D341Med (cell line): ENCODE measurements around the gene SDCBP2.

ENCODE experiments used
- DNase-seq: peaks from one replicate; pipeline ENCODE4 v3.0.0; 2012; ENCODE audit warnings: low spot score

SDCBP2 gene

DNA sequence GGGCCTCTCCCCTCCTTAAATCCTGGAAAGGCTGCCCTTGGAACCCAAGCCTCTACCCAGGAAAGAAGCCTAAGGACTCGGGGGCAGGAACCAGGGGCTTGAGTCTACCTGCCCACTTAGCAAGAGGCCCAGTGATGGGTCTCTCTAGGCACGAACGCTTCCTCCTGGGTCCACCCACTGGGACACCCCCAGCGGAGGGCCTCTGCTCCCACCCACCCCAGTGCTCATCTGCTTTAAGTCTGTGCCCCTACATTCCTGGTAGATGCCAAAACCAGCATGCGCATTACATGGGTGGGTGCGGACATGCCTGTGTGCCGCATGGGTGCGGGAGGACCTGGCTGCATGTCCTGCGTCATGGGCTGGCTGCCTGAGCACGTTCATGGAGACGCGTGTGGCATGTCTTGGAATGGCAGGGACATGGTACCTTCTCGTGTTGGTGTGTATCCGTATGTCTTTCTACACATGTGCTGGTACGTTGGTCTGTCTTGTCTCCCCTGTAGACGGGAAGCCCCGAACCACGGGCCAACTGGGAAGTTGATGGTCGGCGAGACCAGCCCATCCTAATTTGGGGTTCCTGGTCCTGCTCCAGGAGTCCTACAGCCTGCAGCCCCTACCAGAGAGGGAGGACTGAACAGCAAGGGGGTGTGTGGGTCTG, 33.5 kb downstream of the SDCBP2 start:
- no peak for DNase-seq

DNA sequence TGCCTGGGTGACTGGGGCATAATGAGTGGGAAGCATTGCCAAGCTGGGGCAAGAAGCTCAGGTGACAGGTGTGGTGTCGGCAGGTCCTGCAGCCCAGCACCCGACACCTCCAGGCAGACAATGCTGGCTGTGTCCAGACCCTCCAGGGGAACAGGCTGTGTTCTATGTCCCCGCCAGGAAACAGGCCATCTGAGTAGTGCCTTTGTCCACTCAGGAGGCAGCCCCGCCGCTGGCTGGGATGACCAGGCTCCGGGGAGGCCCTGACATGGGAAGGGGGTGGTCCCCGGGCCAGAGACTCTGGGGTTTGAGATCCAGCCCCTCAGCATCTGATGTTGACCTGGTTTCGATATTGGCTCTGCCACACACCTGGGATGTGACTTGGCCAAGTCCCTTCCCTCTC, 34.4 kb downstream of the SDCBP2 start:
- DNase-seq, result no peak

DNA sequence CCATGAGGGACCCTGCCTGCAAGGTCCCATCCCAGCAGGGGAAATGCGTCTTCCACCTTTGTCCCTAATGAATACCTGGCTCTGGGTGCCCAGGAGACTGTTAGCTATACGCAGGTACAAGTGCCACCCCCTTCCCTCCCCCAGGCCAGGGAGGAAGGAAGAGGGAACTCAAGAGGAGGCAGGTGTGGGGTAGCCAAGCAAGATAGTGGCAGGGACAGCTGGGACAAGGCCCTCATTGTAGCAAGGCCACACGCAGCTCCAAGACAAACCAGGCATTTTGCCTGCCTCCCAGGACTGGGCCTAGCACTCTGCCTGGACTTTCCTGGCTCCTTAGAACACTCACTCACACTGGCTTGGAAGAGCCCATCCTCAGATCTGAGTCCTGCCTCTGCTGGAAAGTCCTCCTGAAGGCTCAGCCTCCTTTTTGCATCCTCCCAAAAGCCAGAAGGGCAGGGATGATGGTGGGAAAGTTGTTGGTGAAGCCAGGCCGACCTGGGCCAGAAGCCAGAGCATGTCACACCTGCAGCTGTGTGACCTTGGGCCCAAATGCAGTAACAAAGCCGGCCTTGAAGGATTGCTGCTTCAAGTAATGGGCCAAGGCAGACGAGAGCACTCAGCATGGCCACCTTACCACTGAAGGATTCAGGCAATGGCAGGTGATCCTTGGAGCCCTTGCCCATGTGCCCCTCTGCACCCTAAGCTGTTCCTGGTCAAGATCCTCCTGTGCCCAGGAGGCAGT, 35.1 kb downstream of the SDCBP2 start:
- DNase-seq, result no peak

DNA sequence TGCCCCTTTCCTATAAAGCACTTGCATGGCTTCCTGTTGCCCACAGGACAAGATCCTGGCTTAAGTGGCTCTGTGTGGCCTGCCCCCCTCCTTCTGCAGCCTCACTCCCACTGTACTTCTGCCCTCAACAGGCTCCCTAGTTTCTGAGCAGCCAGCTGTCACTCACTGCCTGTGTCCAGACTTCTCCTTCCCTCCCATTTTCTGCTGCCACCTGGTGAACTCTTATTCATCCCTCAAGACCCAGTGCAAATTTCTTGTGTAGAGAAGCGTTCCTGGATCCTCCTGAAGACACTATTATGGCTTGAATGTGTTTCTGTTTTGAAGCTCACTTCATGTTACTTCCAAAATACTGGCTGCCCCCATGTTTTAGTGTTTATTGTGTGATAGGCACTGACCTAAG, 36.3 kb downstream of the SDCBP2 start:
- DNase-seq, result no peak

DNA sequence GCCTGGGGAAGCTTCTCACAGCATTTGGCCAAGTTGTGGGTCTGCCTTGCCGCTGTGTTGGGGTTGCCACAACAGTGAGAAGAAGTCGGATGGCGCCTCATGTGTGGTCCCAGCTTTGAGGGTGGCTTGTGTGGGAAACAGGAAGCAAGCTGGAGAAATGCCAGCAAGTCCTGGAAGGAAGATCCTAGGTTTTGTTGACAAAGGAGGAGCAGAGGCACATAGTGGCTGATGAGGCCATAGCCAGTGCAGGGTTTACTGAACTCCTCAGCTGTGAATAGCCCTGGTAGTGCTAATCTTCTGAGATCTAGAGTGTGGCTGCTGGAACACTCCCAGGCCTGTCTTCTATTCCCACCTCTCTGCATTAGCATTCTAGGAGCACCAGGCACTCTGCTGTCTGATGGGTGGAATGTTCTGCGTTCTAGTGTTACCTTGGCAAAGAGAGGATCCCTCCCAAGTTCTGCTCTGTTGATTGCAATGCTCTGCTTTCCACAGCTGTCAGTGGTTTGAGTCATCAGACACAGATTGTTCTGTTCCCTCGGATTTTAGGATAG, 37.7 kb downstream of the SDCBP2 start:
- no peak for DNase-seq

DNA sequence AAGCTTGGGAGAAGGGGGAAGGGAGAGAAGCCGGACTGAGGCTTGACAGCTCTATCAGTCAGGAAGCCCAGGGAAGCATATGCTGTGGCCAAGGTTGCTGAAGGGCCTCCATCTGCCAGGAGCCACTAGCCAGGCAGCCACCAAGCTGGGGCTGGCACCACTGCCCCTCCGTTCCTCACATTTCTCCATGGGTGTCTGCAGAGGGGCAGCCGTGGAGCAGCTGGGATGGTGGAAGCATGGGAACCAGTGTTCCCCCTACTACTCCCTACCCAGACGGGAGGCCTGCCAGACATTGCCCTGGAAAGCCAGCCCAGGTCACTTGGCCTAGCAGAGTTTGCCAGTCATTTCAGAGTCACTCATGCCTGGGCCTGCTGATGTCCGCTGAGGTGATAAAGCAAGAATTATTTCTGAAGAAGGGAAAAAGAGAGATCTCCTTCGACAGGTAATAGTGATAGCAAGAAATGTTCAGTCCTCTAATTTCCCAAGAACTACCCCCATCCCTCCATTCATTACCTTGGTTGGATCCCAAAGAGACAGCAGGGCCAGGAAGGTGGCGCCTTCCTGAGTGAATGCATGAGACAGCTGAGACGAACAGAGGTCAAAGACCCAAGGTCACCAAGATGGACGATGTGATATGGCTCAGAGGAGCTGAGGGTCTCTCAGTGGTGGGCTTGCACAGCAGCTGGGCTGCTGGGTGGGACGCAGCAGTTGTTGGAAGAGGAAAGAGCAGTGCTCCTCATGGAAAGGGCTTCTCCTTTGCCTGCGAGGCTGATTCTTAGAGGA, 41.0 kb downstream of the SDCBP2 start:
- no peak for DNase-seq

DNA sequence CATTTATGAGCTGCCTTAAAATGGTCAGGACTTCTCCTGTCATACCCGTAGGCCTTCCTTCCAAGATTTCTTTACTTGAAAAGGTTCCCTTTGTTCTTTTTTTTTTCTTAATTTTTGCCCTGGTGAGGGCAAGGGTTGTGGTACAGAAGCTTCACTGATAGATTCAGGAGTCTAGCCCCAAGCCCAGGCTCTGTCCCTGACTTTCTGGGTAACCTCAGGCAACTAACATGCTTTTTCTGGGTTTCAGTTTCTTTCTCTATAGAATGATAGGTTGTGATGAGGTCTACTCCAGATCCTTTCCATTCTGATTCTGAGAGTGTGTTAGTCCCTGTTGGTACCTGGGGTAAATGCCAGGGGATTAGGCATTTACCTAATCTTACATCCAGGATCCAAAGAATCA, 41.6 kb downstream of the SDCBP2 start:
- DNase-seq, result no peak

DNA sequence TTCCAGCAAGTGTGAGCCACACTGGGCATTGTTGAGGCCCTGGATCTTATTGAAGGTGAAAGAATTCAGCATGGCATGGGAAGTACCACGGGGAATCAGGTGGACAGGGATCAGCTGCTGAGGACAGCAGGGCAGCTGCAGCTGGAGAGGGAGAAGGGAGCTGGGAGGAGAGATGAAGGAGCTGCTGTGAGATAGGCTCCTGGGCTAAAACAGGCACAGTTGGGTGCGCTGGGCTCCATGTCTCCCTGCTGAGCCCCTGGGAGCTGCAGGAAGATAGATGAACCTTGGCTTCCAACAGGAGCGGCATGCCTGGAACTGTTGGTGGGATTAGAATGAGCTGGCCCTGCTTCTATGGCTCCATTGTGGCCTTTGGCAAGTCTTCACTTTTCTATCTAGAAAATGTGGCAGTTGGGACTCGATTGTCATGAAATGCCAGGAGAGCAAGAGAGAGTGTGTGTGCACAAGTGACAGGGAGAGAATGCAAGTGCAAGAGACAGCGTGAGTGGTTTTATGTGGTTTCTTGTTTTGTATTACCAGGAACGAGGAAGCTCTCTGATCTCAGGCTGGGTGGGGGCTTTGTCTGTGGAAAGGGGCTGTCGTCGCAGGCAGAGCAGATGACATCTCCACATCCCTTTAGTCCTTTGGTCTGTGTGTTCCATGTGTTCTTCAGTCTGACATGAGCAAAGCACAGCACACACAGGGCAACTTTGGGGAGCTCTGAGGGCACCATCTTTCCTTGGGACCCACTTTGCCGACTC, 42.5 kb downstream of the SDCBP2 start:
- DNase-seq, result no peak

DNA sequence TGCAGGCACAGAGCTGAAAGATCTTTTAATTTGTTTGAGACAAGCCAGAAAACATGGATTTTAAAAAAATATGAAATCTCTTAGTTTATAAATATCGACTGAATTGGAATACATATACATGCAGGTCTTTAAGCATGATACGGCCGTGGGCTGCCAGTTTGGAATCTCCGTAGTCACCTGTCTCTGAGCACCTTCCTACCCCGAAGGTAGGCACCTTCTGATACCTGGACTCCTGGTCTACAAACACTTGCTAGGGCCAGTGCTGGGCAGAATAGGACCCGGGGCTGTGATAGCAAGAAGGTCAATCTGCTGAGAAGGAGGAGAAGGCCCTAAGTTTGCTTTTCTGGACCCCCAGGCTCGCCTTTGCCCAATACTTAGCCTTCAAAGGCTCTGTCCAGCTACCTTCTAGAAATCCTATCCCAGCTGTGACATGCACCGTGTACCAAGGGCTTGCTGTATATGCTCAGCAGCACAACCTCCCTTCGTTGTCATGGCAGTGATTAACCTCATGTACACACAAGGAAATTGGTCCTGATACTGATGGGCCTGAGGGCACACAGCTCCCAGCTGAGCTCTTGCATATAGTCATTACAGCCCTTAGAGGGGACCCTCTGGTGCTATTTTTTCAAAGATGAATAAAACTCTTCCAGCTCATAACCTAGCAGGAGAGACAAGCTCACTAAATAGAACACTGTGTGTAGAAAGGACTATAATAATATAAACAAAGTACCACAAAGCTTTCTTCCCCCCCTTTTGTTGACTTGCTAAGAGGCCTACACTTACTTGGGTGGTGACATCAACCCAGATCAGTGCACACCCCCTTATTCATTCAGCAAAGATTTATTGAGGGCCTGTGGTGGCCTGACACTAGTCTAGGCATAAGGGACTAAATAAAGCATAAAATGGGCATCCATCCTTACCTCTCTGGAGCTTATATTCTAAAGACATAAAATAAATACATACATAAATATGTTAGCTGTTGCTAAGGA, 45.1 kb downstream of the SDCBP2 start:
- DNase-seq, result no peak

DNA sequence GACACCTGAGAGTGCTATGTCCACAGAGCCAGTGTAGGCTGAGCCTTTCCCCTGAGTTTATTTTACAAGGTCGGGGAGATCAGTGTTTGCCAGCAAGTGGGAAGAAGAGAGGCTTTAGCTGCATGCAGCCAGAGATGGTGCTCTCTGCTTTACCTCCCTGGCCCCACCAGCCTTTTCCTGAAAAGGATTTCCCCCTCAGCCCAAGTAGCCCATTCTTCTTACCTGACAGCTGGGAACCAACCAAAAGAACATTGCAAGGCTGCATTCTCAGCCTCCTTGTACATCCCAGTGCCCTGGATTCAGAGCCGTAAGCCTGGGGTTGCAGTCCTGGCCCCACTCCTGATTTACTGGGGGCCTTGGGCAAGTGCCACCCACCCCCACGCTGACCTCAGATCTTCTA, 46.0 kb downstream of the SDCBP2 start:
- no peak for DNase-seq

DNA sequence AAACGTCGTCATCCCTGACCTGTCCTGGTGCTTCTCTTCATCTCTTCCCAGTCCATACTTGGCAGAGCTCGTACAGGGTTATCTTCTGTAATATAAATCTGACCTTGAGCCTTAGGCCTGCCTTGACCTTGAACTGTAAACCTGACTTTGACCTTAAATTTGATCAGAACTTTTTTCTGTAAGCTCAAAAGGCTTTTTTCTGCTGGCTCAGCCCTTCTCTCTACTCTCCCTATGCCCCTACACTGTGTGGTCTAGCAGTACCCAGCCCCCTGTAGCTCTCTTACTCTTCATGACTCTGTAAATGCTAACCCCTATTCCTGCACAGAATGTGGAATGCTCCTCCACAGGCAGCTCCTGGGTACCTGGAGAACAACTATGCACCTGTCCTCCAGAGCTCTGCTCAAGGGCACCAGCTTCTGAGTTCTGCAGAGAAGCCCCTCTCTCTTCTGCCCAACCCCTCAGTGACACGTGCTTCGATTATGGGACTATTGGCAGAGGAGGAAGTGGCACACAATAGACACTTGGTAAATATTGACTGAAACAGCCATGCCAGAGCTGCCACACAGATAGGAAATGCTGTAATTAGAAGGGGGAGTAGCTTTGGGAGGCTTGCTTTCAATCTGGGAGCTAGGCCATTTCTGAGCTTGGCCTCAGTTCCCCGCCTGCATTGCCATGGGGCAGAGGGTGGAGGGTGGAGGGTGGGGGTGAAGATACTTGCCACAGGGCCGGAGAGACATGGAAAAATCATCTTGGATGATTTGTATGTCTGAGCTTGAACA, 47.5 kb downstream of the SDCBP2 start:
- no peak for DNase-seq

DNA sequence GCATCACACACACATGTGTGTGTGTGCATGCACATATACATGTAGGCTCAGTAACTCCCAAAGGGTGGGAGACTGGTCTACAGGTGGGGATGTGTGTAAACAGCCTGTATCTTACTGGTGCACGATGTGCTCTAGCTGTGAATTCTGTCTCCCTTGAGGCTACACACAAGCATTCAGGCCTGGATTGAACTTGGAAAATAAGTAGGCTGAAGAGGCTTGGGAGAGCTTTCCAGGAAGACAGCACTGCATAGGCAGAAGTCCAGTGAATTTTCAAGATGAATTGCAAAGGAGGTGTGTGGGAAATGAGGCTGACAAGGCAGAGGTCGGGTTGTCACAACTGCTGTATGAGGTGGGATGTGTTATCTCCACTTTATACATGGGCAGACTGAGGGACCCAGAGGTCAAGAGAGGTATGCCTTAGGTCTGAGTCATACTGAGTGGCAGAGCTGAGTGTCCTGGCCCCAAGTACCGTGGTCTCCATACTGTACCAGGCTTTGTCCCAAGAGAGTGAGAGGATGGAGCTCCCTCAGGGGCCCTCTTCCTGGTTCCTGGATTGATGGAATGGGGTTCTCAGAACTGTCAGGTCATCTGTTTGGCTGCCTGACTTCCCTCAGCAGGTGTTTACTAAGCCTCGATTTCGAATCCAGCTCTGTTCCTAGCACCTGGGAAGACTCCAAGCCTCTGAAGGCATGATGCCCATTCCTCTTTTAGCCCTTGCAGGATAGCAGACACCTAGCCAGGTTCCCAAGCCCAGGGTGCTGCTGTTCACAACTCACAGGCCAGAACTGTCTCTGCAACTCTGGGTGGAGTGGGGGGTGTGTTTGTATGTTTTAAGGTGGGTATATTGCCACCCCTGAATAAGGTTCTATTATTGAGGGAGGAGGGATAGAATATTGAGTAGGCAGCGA, 48.5 kb downstream of the SDCBP2 start:
- DNase-seq, result no peak

DNA sequence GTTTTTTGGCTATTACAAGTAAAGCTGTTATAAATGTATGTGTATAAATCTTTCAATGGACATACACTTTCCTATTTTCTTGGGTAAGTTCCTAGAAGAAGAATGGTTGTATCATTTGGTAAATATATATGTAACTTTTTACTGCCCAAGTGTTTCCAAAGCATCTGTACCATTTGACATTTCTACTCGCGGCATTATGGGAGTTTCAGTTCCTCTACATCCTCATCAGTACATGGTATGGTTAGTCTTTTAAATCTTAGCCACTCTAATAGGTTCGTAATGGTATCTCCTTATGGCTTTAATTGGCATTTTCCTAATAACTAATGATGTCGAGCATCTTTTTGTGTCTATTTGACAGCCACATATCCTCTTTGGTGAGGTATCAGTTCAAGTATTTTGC, 49.9 kb downstream of the SDCBP2 start:
- no peak for DNase-seq

DNA sequence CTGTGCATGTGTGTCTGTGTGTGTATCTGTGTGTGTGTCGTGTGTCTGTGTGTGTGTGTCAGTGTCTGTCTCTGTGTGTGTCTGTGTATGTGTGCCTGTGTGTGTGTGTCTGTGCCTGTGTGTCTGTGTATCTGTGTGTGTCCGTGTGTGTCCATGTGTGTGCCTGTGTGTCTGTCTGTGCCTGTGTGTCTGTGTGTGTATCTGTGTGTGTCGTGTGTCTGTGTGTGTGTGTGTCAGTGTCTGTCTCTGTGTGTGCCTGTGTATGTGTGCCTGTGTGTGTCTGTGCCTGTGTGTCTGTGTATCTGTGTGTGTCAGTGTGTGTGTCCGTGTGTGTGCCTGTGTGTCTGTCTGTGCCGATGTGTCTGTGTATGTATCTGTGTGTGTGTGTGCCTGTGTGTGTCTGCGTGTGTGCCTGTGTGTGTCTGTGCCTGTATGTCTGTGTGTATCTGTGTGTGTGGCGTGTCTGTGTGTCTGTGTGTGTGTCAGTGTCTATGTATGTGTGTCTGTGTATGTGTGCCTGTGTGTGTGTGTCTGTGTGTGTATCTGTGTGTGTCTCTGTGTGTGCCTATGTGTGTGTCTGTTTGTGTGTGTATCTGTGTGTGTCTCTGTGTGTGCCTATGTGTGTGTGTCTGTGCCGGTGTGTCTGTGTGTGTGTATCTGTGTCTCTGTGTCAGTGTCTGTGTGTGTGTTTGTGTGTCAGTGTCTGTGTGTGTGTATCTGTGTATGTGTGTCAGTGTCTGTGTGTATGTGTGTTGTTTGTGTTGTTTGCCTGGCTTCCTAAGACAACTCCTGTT, 51.2 kb downstream of the SDCBP2 start:
- DNase-seq, result no peak

DNA sequence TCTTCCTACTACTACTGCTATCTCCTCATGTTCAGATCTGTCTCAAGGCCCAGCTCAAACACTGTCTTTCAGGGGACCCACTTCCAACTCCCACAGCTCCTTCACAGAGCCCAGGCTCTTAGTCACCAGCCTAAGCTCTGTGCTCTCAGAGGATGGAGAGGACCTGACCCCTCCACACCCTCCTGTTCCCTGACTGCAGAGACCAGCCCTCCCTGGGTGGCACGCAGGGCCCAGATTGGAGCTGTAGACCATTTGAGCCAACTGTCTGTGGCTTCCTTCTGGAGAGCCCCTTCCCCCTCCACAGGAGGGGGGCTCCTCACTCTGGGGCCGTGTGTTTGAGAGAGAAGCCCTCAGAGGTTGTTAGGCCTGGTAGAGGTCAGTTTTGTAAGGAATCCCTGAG, 53.0 kb downstream of the SDCBP2 start:
- DNase-seq, result no peak

DNA sequence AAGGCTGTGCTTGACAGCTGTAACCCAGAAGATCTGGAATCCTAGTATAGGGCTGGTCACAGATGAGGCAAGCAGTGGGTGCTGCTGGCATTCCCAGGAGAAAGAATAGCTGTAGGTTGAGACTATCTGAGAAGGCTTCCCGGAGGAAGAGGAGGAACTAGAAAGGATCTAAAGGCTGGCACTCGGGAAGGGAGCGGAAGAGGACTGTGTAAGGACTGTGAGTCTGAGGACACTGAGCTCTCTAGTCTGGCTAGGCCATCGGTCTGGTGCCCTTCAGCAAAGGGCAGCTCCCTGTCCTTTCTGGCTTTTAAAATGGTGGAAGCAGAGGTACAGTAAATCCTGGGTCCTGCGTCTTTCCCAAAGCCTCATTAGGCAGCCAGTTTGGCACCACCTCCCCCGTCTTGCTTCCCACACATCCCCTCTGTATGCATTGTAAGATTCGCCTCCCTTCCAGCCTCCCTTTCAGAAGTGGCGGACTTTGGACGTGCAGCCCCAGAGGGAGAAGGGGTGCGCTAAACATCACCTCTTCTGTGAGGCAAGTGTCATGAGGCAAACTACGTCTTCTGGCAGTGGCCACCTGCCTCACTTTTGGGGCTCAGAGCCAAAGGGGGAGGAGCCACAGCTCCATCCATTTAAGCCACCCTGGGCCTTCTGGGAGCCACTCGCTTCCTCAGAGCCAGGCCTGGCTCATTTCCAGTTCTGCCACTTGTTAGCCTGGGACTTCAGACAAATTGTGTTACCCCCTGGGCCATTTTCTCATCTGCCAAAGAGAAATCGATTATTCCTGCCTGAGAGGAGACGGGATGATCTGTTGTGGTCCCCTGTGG, 54.2 kb downstream of the SDCBP2 start:
- DNase-seq, result no peak

DNA sequence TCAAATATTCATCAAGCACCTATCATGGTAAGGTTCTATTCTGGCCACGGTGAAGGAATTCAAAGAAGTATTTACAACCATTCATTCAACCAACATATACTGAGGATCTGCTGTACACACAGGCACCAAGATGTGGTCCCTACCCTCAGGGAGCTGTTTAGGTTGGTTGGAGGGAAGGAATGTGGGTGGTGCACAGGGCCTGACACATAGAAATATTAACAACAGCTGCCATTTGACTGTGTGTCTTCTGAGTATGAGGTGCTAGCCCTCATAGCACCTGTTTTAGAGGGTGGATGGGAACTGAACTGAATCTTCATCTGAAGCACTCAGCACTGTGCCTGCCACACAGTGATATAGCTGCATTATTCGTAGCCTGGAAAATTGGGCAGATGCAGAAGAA, 55.6 kb downstream of the SDCBP2 start:
- no peak for DNase-seq
